Putamen (tissue), 1 donor: ENCODE results near the gene SLC3A2.
"Not testable (repeated sequence)": the region's sequence is repeated elsewhere in the genome, so short reads cannot be mapped to it uniquely, and the experiment has no call there.

Experiments used
- DNase-seq: peaks from one replicate; pipeline ENCODE4 v3.0.0-alpha.2; 2016; ENCODE audit warnings: low spot score

The SLC3A2 gene

DNA sequence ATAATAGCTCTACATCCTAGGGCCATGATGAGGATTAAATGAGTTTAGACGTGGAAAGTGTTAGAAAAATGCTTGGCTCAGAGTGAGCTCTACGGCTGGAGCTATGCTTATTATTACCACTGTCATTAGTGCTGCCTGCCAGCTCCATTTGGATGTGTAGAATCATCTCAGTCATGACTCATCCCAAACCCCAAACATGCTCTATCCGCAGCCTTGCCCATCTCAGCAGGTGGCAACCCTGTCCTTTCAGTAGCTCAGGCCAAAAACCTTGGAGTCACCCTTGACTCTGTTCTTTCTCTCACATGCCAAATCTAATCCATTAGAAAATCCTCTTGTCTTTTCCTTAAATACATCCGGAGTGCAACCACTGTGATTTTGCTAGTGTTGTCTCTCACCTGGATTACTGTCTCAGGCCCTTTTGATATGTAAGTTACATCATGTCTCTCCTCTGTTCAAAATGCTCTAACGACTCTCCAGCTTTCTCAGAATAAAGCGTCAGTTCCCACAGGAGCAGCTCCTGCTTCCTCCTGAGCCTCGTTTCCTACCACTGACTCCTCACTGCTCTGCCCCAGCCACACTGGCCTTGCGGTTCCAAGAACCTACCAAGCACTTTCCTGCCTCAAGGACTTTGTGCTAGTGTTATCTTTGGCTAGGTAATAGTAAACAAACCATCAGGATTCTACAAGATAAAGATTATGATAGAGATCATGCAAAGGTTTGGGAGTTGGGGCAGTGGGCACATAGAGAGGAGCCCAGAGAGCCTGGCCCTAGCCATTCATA is 51.0 kb downstream of the SLC3A2 start:
- DNase-seq = no peak

DNA sequence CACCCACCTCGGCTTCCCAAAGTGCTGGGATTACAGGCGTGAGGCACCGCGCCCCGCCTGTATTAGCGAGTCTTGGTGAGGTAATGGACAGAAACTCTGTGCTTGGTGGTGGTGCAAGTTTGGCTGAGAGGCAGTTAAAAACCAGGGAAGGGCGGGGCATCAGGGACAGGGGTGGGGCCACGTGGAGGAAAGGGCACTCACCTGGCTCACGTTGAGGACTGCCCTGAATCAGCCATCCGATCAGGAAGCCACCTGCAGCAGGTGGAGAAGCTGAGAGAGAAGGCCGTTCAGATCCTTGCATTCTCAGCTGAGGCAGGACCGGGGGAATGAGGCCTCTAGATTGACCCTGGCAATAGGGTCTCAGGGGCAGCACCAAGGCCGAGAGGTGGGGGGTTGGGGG is 52.6 kb downstream of the SLC3A2 start:
- DNase-seq = no peak

DNA sequence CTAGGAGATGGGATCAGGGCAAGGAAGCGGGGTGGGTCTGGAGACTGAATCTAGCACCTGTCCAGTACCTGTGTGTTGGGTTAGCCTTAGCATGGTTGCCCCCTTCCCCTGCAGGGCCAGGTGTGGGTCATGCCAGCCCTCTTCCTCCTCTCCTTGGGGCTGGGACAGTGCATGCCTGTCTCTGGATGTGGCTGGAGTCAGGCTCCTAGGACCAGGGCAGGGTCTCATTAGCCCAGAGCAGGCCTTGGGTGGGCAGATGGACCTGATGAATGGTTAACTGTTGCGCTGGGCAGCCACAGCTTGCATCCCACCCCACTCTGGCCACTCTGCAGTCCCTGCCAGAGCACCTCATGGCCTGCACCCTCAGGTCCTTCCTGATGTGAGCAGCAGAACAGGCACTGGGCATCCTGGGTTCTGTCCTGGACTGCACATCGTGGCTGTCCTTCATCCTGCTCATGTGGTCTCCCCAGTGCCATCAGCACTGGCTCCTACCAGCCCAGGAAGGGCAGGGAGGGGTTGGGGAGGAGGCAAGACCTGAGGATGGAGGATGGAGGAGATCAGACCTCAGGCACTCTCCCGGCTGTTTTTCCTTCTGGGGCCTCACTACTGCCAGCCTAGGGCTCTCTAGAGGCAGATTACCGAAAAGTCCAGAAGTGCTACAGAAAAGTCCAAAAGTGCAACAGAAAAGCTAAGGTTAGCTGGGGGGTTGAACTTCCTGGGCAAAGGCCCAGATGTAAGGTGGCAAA is 53.2 kb downstream of the SLC3A2 start:
- DNase-seq = no peak

DNA sequence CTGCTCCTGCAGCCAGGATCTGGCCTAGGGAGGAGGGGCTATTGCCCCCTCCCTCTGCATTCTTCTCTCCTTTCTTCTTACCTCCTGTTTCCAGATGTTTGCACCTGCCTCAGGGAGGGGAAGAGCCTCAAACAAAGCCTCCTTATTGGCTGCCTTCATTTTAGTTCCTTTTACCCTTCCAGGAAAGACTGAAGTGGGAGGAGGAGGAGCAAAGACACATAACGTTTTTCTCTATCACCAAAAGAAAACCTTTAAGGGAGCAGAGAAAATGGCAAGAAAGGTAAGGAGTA is 53.7 kb downstream of the SLC3A2 start:
- no peak for DNase-seq

DNA sequence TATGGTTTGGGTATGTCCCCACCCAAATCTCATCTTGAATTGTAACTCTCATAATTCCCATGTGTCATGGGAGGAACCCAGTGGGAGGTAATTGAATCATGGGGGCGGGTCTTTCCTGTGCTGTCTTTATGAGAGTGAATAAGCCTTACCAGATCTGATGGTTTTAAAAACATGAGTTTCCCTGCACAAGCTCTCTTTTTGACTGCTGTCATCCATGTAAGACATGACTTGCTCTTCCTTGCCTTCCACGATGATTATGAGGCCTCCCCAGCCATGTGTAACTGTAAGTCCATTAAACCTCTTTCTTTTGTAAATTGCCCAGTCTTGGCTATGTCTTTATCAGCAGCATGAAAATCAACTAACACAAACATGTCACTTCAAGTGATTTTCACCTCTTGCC is 56.8 kb downstream of the SLC3A2 start:
- DNase-seq = not testable (repeated sequence)
